ENCODE measurements around the gene CCDC91. TPM values are rescaled to one million over a fixed set of nuclear protein-coding genes. Genes with fewer than 3 reads are reported as not detected.

CCDC91 gene
- total RNA-seq, 1 donor from 2014 or later, result 46.3 TPM

DNA sequence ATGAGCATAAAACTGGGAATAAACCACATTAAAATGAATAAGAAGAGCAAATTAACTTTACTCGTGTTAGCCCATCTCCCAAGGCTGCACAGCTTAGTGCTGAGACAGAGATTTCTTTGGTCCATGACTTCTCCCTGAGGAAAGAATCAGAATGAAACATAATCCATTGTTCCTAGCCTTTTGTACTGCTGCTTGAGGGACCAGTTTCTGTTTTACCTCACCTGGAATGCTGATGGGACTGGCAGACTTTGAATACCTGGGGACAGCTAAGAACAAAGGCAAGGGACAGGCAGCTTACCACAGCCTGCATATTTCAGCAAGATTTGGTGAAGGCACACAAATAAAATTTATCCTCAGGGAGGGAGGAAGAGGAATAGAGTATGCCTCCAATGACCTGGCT lies 401.6 kb downstream of the CCDC91 start:
- CTCF ChIA-PET, result no interaction called here
- H3K9me3 Mint-ChIP-seq, result peaks cover 12% of the 10 kb centered on the region
- DNase-seq, result no peak
- POLR2A ChIA-PET, result no interaction called here
- no peaks in the 10 kb centered on the region for H3K27me3 Mint-ChIP-seq
- no peak overlapping the region for H3K4me3 Mint-ChIP-seq
- TF ChIP-seq, protein P1, sequence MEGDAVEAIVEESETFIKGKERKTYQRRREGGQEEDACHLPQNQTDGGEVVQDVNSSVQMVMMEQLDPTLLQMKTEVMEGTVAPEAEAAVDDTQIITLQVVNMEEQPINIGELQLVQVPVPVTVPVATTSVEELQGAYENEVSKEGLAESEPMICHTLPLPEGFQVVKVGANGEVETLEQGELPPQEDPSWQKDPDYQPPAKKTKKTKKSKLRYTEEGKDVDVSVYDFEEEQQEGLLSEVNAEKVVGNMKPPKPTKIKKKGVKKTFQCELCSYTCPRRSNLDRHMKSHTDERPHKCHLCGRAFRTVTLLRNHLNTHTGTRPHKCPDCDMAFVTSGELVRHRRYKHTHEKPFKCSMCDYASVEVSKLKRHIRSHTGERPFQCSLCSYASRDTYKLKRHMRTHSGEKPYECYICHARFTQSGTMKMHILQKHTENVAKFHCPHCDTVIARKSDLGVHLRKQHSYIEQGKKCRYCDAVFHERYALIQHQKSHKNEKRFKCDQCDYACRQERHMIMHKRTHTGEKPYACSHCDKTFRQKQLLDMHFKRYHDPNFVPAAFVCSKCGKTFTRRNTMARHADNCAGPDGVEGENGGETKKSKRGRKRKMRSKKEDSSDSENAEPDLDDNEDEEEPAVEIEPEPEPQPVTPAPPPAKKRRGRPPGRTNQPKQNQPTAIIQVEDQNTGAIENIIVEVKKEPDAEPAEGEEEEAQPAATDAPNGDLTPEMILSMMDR (IDR thresholded peaks at IDR 0.05), result no peak
- intact Hi-C loops (cut with micrococcal nuclease), result no loop called here
- ATAC-seq (ENCODE audit: low read depth), result no peak
- no peaks in the 10 kb centered on the region for H3K4me1 Mint-ChIP-seq
- H3K36me3 Mint-ChIP-seq (ENCODE audit: low read depth), result no peaks in the 10 kb centered on the region
- no peak overlapping the region for H3K27ac Mint-ChIP-seq

Other genes with a start within 250 kb of the CCDC91 start
- not detected in 2 replicates for gene PTHLH, start 217.7 kb upstream of the CCDC91 start, total RNA-seq

All from activated B cell treated with CpG ODN at 0.5 μM for 24 hours (primary cell).